SU-DHL-6 (cell line): ENCODE data around the gene TMEM163.

ENCODE experiments used
- CTCF ChIP-seq: fragments of 200-600 bp; sonication (generic); IDR thresholded peaks from one replicate; pipeline ENCODE4 v1.5.1; 2017; ENCODE audit warnings: antibody characterized with exemption, mild to moderate bottlenecking, low read length, moderate library complexity; ENCODE audit not compliant: insufficient read depth, poor library complexity, severe bottlenecking
- EZH2phosphoT487 ChIP-seq: fragments of 200-600 bp; sonication (generic), shearing (Covaris generic); conservative IDR thresholded peaks from 2 replicates; pipeline ENCODE4 v1.6.1; 2018; ENCODE audit warnings: mild to moderate bottlenecking, antibody characterized with exemption, low read length, moderate library complexity, mixed read lengths

GRCh38 chr2:134704173-134704572, 14.6 kb downstream of the TMEM163 start:
- TF ChIP-seq CTCF = no peak
- no peak for TF ChIP-seq EZH2phosphoT487
